Measurements from ENCODE around the gene GBE1. TPM values are rescaled to one million over a fixed set of nuclear protein-coding genes. Genes with fewer than 3 reads are reported as not detected.

GBE1 gene
- total RNA-seq, 5 donors from 2014 or later (not counting 1 experiment from before 2014, with no cell fraction given), result 8.1 to 9.2 (median 8.7) TPM

GRCh38 chr3:81581966-81582599 is 179.4 kb downstream of the GBE1 start:
- Histone ChIP-seq H3K27me3 (replicated peaks in 1 of 2; ENCODE audit: control insufficient read depth in 2 of 2, extremely low read depth in 1 of 2, insufficient read depth in 2 of 2, low read length in 1 of 2) (no peaks in the 10 kb centered on the region), H3K4me3 (ENCODE audit: control insufficient read depth in 1 of 2, extremely low read depth in 1 of 2, low read length in 1 of 2) (no peak overlapping the region), H3K4me1 (ENCODE audit: control insufficient read depth in 1 of 2, extremely low read depth in 1 of 2, insufficient read depth in 2 of 2, low read length in 2 of 2) (peaks cover 0 to 2% of the 10 kb centered on the region in 2 experiments), H3K36me3 (ENCODE audit: control insufficient read depth in 2 of 2, extremely low read depth in 1 of 2, insufficient read depth in 1 of 2, low read length in 1 of 2) (no peaks in the 10 kb centered on the region), H3K9me3 (no peaks in the 10 kb centered on the region), H3K27ac (ENCODE audit: low read length) (no peak overlapping the region)
- DNase-seq, result peak in 7 of 35 experiments; percentile 1 to 22 (median 1)
- H3K27ac Mint-ChIP-seq, result no peak overlapping the region
- H3K4me1 Mint-ChIP-seq, result no peaks in the 10 kb centered on the region
- H3K36me3 Mint-ChIP-seq, result peaks cover 11% of the 10 kb centered on the region
- ATAC-seq (replicated peaks in 1 of 4), result no peak
- H3K9me3 Mint-ChIP-seq, result no peaks in the 10 kb centered on the region
- CTCF ChIA-PET, result no interaction called here
- 73% methylated on average over 3 of the region's 5 CpGs for WGBS (ENCODE audit: insufficient coverage)
- H3K4me3 Mint-ChIP-seq, result no peak overlapping the region
- H3K27me3 Mint-ChIP-seq, result no peaks in the 10 kb centered on the region
- POLR2A ChIA-PET, result interaction anchor here in 1 of 2 donors (0.7 kb wide), 1 partner anchor 15 kb away, joined by 3 read pairs; no protein-coding TSS in a partner anchor

GRCh38 chr3:81580355-81580754 is 181.1 kb downstream of the GBE1 start:
- no peak overlapping the region for H3K4me3 ChIP-seq (ENCODE audit: control insufficient read depth in 1 of 2, extremely low read depth in 1 of 2, low read length in 1 of 2)
- no peaks in the 10 kb centered on the region for H3K4me1 Mint-ChIP-seq
- no peaks in the 10 kb centered on the region for H3K9me3 Mint-ChIP-seq
- H3K4me1 ChIP-seq (ENCODE audit: control insufficient read depth in 1 of 2, extremely low read depth in 1 of 2, insufficient read depth in 2 of 2, low read length in 2 of 2), result peaks cover 0 to 2% of the 10 kb centered on the region in 2 experiments
- H3K9me3 ChIP-seq, result no peaks in the 10 kb centered on the region
- no peaks in the 10 kb centered on the region for H3K36me3 ChIP-seq (ENCODE audit: control insufficient read depth in 2 of 2, extremely low read depth in 1 of 2, insufficient read depth in 1 of 2, low read length in 1 of 2)
- 100% methylated on average over 4 of the region's 5 CpGs for WGBS (ENCODE audit: insufficient coverage)
- H3K27me3 Mint-ChIP-seq, result no peaks in the 10 kb centered on the region
- no peaks in the 10 kb centered on the region for H3K27me3 ChIP-seq (replicated peaks in 1 of 2; ENCODE audit: control insufficient read depth in 2 of 2, extremely low read depth in 1 of 2, insufficient read depth in 2 of 2, low read length in 1 of 2)
- DNase-seq (no peak), ATAC-seq (replicated peaks in 1 of 4) (no peak)
- no peak overlapping the region for H3K27ac Mint-ChIP-seq
- ChIA-PET POLR2A (no interaction called here), CTCF (no interaction called here)
- H3K36me3 Mint-ChIP-seq, result peaks cover 8% of the 10 kb centered on the region
- no peak overlapping the region for H3K4me3 Mint-ChIP-seq
- H3K27ac ChIP-seq (ENCODE audit: low read length), result no peak overlapping the region

- H3K36me3 ChIP-seq (ENCODE audit: control insufficient read depth in 2 of 2, extremely low read depth in 1 of 2, insufficient read depth in 1 of 2, low read length in 1 of 2), result no peaks in the 10 kb centered on the region
- no peak overlapping the region for H3K4me3 ChIP-seq (ENCODE audit: control insufficient read depth in 1 of 2, extremely low read depth in 1 of 2, low read length in 1 of 2)
- no CpG with 5 or more reads among the region's 2 CpGs for WGBS (ENCODE audit: insufficient coverage)
- Mint-ChIP-seq H3K36me3 (peaks cover 8% of the 10 kb centered on the region), H3K27ac (no peak overlapping the region), H3K4me3 (no peak overlapping the region), H3K27me3 (no peaks in the 10 kb centered on the region), H3K4me1 (no peaks in the 10 kb centered on the region), H3K9me3 (no peaks in the 10 kb centered on the region)
- no peaks in the 10 kb centered on the region for H3K4me1 ChIP-seq (ENCODE audit: control insufficient read depth in 1 of 2, extremely low read depth in 1 of 2, insufficient read depth in 2 of 2, low read length in 2 of 2)
- H3K27me3 ChIP-seq (replicated peaks in 1 of 2; ENCODE audit: control insufficient read depth in 2 of 2, extremely low read depth in 1 of 2, insufficient read depth in 2 of 2, low read length in 1 of 2), result no peaks in the 10 kb centered on the region
- ATAC-seq (replicated peaks in 1 of 4) (no peak), DNase-seq (no peak)
- no peaks in the 10 kb centered on the region for H3K9me3 ChIP-seq
- CTCF ChIA-PET, result no interaction called here
- POLR2A ChIA-PET, result no interaction called here
- H3K27ac ChIP-seq (ENCODE audit: low read length), result no peak overlapping the region
These were observed 181.7 kb downstream of the GBE1 start for GRCh38 chr3:81579744-81580143.

GRCh38 chr3:81572201-81572756 is 189.2 kb downstream of the GBE1 start:
- ChIA-PET CTCF (no interaction called here), POLR2A (no interaction called here)
- H3K9me3 ChIP-seq, result no peaks in the 10 kb centered on the region
- Mint-ChIP-seq H3K27ac (no peak overlapping the region), H3K4me3 (no peak overlapping the region), H3K9me3 (peaks cover under 1 to 3% (median 2%) of the 10 kb centered on the region in 3 donors), H3K27me3 (no peaks in the 10 kb centered on the region), H3K4me1 (peaks cover 2 to 13% (median 4%) of the 10 kb centered on the region in 3 donors), H3K36me3 (peaks cover 33% of the 10 kb centered on the region)
- no peak overlapping the region for H3K4me3 ChIP-seq (ENCODE audit: control insufficient read depth in 1 of 2, extremely low read depth in 1 of 2, low read length in 1 of 2)
- H3K27me3 ChIP-seq (replicated peaks in 1 of 2; ENCODE audit: control insufficient read depth in 2 of 2, extremely low read depth in 1 of 2, insufficient read depth in 2 of 2, low read length in 1 of 2), result no peaks in the 10 kb centered on the region
- no peak overlapping the region for H3K27ac ChIP-seq (ENCODE audit: low read length)
- no peaks in the 10 kb centered on the region for H3K4me1 ChIP-seq (ENCODE audit: control insufficient read depth in 1 of 2, extremely low read depth in 1 of 2, insufficient read depth in 2 of 2, low read length in 2 of 2)
- no peak for DNase-seq
- ATAC-seq (replicated peaks in 1 of 4), result no peak
- no peaks in the 10 kb centered on the region for H3K36me3 ChIP-seq (ENCODE audit: control insufficient read depth in 2 of 2, extremely low read depth in 1 of 2, insufficient read depth in 1 of 2, low read length in 1 of 2)
- no CpG with 5 or more reads among the region's 1 CpG for WGBS (ENCODE audit: insufficient coverage)

DNA sequence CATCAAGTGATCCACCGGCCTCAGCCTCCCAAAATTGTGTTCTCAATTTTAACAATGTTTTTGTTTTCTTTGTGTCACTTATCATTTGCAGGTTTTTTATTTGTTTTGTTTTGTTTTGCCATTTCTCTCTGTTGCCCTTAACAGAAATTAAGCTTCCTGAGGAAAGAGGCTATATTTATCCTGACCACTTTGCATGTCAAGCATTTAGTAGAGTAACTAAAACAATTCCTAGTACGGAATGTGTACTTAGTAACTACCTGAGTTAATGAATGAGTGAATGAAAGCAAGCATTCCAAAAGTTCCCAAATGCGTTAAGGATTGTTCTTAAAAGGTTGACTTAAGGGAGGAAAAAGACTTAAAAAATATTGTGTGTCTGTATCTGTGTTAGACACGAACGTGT is 193.1 kb downstream of the GBE1 start:
- no peaks in the 10 kb centered on the region for H3K36me3 ChIP-seq (ENCODE audit: control insufficient read depth in 2 of 2, extremely low read depth in 1 of 2, insufficient read depth in 1 of 2, low read length in 1 of 2)
- 100% methylated on average over 1 of the region's 5 CpGs for WGBS (ENCODE audit: insufficient coverage)
- Mint-ChIP-seq H3K4me3 (no peak overlapping the region), H3K27me3 (no peaks in the 10 kb centered on the region), H3K36me3 (peaks cover 54% of the 10 kb centered on the region), H3K9me3 (peaks cover 9 to 28% (median 15%) of the 10 kb centered on the region in 3 donors), H3K4me1 (peaks cover 2 to 13% (median 4%) of the 10 kb centered on the region in 3 donors), H3K27ac (no peak overlapping the region)
- POLR2A ChIA-PET, result no interaction called here
- H3K27ac ChIP-seq (ENCODE audit: low read length), result no peak overlapping the region
- ATAC-seq (replicated peaks in 1 of 4), result no peak
- no peak for DNase-seq
- no peaks in the 10 kb centered on the region for H3K27me3 ChIP-seq (replicated peaks in 1 of 2; ENCODE audit: control insufficient read depth in 2 of 2, extremely low read depth in 1 of 2, insufficient read depth in 2 of 2, low read length in 1 of 2)
- no peak overlapping the region for H3K4me3 ChIP-seq (ENCODE audit: control insufficient read depth in 1 of 2, extremely low read depth in 1 of 2, low read length in 1 of 2)
- H3K9me3 ChIP-seq, result no peaks in the 10 kb centered on the region
- no peaks in the 10 kb centered on the region for H3K4me1 ChIP-seq (ENCODE audit: control insufficient read depth in 1 of 2, extremely low read depth in 1 of 2, insufficient read depth in 2 of 2, low read length in 2 of 2)
- CTCF ChIA-PET, result no interaction called here

- H3K27me3 ChIP-seq (replicated peaks in 1 of 2; ENCODE audit: control insufficient read depth in 2 of 2, extremely low read depth in 1 of 2, insufficient read depth in 2 of 2, low read length in 1 of 2), result no peaks in the 10 kb centered on the region
- POLR2A ChIA-PET, result no interaction called here
- no peak overlapping the region for H3K4me3 Mint-ChIP-seq
- CTCF ChIA-PET, result no interaction called here
- ATAC-seq (replicated peaks in 1 of 4) (no peak), DNase-seq (no peak)
- WGBS (ENCODE audit: insufficient coverage), result 100% methylated on average over 1 of the region's 2 CpGs
- H3K4me1 Mint-ChIP-seq, result peaks cover 0 to under 1% (median 0%) of the 10 kb centered on the region in 3 donors
- H3K9me3 ChIP-seq, result no peaks in the 10 kb centered on the region
- no peaks in the 10 kb centered on the region for H3K4me1 ChIP-seq (ENCODE audit: control insufficient read depth in 1 of 2, extremely low read depth in 1 of 2, insufficient read depth in 2 of 2, low read length in 2 of 2)
- no peak overlapping the region for H3K27ac ChIP-seq (ENCODE audit: low read length)
- H3K9me3 Mint-ChIP-seq, result peaks cover 9 to 28% (median 15%) of the 10 kb centered on the region in 3 donors
- H3K36me3 ChIP-seq (ENCODE audit: control insufficient read depth in 2 of 2, extremely low read depth in 1 of 2, insufficient read depth in 1 of 2, low read length in 1 of 2), result no peaks in the 10 kb centered on the region
- H3K4me3 ChIP-seq (ENCODE audit: control insufficient read depth in 1 of 2, extremely low read depth in 1 of 2, low read length in 1 of 2), result no peak overlapping the region
- no peaks in the 10 kb centered on the region for H3K27me3 Mint-ChIP-seq
- peaks cover 47% of the 10 kb centered on the region for H3K36me3 Mint-ChIP-seq
- no peak overlapping the region for H3K27ac Mint-ChIP-seq
These were observed 196.4 kb downstream of the GBE1 start for GRCh38 chr3:81565041-81565440.
